ENCODE data around the gene METTL5.
"Not testable (repeated sequence)": the region's sequence is repeated elsewhere in the genome, so short reads cannot be mapped to it uniquely, and the experiment has no call there.

The METTL5 gene

DNA sequence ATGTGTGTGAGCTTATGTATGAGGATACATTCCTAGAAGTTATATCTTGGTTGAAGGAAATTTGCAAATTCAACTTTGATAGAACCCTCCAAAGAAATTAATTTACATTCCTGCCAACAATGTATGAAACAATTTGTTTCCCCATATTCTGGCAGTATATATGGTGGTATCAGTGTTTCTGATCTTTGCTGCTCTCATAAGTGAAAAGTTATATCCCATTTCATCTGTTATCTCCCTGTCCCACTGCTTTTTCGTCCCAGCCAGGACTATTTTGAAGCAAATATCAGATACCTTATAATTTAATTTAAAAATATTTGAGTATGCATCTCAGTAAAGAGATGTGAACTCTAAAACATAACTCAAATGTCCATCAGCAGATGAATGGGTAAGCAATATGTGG lies 9.7 kb upstream of the METTL5 start:
- no peak for DNase-seq (ENCODE audit: low spot score)
- FAIRE-seq: no peak

DNA sequence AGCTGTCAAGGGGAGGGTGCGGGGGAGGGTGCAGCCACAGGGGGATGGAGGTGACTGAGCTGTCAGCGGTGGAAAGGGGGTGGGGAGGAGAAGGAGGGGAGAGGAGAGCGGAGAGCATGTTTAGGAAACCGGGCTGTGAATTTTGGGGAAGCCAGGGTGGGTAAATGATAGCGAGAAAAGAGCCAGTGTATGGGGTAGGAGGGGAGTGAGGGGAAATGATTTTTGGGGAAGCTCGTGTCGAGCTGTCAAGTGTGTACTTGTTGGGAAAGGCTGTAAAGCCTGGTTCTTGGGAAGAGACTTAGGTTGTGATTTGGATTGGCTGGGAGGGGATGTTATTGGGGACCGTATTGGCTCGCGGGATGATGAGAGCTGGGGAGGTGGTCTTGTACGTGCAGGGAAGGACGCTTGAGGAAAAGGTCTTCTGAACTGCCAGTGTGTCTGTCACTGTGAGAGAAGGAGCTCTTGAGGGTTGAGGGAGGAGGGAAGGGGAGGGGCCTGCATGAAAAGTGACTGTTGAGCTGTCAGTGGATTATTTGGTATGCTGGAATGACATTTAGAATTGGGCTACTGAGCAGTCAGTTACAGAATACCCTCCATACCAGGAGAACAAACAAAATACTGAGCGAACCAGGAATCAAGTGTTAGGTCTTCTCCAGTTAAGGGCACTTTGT lies 3.6 kb upstream of the METTL5 start:
- DNase-seq (ENCODE audit: low spot score) (peak; percentile 16), FAIRE-seq (no peak)

DNA sequence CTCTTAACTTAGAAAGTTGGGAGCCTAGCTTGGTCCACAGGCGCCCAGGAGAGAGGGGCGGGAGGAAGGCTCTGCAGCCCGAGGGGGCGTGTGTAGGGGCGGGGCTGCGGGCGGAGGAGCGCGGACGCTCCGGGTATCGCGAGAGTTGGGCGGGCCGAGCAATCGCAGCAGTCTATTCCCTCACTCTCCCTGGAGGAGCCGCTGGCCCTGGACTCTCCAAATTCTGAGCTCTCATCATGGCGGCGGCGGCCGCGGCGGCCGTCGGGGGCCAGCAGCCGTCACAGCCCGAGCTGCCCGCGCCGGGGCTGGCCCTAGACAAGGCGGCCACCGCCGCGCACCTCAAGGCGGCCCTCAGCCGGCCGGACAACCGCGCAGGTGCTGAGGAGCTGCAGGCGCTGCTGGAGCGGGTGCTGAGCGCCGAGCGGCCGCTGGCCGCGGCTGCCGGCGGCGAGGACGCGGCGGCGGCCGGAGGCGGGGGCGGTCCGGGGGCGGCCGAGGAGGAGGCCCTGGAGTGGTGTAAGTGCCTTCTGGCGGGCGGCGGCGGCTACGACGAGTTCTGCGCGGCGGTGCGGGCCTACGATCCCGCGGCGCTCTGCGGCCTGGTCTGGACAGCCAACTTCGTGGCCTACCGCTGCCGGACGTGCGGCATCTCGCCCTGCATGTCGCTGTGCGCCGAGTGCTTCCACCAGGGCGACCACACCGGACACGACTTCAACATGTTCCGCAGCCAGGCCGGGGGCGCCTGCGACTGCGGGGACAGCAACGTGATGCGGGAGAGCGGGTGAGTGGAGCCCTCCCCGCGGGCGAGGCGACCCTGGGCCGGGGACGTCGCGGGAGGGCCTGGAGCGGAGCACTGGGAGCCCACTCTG lies 2.8 kb upstream of the METTL5 start, which contains the start of gene UBR3:
Gene UBR3, plus strand, starts transcription at position 183 of the 869 bp plus-strand sequence. Its CDS starts 54 bp downstream, at position 237.
- peak; percentile 21 for FAIRE-seq
- peak; percentile 86 for DNase-seq (ENCODE audit: low spot score)

DNA sequence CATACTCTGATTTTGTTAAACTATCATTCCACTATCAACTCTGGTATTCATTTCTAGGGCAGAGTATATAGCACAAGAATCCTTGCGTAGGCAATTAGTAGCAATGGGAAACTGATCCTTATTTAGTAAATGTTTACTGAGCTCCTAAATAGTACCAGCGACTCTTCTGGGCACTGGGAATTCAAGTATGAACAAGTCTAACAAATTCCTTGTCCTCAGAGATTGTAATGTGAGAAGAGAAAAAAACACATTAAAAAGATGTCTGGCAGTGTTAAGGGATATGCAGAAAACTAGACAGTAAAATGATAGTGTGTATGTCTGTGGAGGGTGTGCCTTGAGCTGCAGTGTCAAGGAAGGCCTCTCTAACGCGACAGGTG lies 721 bp downstream of the METTL5 start:
- FAIRE-seq: no peak
- no peak for DNase-seq (ENCODE audit: low spot score)

DNA sequence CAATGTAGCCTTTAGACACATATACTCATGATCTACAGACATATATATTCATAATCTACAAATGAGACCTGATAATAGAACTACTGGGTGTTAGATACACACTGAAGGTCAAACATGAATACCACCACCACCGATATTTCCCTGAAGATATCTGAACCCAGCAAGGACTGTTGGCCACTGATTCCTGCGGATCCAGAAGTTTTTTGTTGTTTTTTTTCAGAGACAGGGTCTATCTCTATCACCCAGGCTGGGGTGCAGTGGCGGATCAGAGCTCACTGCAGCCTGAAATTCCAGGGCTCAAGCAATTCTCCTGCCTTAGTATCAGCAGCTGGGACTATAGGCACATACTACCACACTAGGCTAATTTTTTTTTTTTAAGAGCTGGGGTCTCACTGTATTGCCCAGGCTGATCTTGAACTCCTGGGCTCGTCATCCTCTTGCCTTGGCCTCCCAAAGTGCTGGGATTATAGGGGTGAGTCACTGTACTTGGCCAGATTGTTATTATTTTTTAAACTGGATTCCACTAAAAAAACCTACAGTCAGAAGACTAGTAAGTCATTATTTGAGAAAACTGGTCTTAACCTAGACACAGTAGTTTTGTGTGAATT lies 1.8 kb downstream of the METTL5 start:
- FAIRE-seq: no peak
- no peak for DNase-seq (ENCODE audit: low spot score)

DNA sequence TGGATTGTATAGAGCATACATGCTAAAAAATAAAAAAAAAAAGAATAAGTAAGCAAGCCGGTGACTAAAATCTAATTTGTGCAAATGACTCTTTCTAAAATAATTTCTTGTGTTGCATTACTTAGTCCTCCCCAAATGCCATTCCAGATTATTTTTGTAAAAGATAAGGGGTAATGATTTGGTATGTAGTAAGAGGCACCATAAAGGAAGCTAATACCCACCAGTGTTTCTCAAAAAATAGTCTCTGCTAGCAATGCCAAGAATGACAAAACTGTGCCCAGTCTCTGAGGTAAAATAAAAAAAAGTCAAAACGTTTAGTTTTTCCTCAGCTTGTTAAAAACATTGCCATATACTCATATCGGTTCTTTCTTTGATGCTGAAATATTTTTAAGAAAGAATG lies 2.7 kb downstream of the METTL5 start:
- DNase-seq (ENCODE audit: low spot score) (no peak), FAIRE-seq (no peak)

DNA sequence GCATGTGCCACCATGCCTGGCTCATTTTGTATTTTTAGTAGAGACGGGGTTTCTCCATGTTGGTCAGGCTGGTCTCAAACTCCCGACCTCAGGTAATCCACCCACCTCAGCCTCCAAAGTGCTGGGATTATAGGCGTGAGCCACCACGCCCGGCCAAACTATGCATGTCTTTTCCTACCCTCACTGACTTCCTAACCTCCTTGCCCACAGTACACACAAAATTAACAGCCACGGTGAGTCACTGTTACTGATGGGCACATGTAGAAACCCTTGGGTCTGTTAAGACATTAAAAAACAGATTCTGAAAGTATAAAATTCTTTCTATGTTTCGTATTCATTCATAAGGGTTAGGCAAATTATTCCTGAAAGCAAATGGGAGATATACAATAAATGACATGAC lies 4.6 kb downstream of the METTL5 start:
- FAIRE-seq (peak; percentile 54), DNase-seq (ENCODE audit: low spot score) (peak; percentile 46)

DNA sequence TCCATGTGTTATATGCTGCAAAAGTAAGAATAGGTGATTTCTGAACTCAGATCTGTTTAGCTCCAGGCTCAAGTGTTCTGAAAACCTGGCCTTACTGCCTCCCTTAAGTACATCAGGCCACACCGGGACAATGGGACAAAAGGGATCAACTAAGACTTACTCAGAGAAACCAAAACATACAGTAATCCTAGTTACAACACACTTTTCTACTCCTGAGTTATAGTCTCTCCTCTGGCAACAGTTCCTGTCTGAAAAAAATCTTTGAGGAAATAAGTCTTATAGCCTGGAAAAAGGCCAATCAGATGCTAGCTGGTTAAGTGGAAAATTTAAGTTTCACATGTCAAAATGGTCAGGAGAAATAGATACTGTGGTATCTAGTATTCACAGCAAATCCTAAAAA lies 5.6 kb downstream of the METTL5 start:
- DNase-seq (ENCODE audit: low spot score) (no peak), FAIRE-seq (no peak)

DNA sequence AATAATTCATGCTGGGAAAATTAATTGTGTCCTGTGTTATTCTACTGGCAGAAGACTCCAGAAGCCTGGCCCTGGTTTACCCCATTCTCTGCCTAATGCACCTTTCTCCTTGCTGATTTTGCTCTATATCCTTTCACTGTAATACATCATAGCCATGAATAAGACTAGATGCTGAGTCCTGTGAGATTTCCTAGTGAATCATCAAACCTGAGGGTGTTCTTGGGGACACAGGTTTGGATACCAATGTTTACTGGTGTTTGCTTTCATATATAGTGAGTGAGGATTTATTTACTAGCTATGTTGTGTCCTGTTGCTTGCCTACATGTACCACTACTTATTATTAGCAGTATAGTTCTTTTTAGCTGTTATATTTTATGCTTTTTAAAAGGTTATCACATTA lies 6.5 kb downstream of the METTL5 start:
- FAIRE-seq (no peak), DNase-seq (ENCODE audit: low spot score) (peak; percentile 25)

DNA sequence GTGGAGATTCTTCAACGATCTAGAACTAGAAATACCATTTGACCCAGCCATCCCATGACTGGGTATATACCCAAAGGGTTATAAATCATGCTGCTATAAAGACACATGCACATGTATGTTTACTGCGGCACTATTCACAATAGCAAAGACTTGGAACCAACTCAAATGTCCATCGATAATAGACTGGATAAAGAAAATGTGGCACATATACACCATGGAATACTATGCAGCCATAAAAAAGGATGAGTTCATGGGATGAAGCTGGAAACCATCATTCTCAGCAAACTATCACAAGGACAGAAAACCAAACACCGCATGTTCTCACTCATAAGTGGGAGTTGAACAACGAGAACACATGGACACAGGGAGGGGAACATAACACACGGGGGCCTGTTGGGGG lies 7.3 kb downstream of the METTL5 start:
- not testable (repeated sequence) for DNase-seq (ENCODE audit: low spot score); FAIRE-seq

DNA sequence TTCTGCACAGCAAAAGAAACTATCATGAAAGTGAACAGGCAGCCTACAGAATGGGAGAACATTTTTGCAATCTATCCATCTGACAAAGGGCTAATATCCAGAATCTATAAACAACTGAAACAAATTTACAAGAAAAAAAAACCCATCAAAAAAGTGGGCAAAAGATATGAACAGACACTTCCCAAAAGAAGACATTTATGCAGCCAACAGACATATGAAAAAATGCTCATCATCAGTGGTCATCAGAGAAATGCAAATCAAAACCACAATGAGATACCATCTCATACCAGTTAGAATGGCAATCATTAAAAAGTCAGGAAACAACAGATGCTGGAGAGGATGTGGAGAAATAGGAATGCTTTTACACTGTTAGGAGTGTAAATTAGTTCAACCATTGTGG lies 7.7 kb downstream of the METTL5 start:
- not testable (repeated sequence) for DNase-seq (ENCODE audit: low spot score); FAIRE-seq

DNA sequence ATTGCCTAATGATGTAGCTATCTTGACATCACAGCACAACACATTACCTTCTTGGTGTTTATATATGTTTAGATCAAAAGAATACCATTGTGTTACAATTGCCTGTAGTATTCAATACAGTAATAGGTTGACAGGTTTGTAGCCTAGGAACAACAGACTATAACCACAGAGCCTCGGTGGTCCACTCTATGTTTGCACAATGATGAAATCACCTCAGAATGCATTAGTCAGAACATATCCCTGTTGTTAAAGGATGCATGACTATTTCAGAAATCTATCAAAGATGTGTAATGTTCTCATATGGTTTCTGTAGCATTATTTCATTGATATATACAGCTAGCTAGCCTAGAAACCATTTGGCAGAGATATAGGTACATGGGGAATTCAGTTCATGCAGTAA lies 8.9 kb downstream of the METTL5 start:
- FAIRE-seq (peak; percentile 92), DNase-seq (ENCODE audit: low spot score) (peak; percentile 92)

DNA sequence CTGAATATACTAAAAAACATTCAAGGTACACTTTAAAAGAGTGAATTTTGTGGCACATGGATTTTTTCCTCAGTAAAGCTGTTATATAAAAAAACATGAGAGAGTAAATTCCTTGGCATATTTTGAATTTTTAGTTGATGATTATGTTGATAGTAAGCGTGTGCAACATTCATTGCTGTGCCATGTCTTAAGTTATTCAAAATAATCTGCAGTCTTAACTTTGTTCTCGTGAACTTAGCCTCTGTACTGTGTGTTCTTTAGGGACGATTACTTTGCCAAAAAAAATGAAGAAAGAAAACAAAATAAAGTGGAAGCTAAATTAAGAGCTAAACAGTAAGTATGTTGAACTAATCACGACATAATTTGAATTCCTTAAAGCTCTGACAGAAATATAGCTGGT lies 16.5 kb downstream of the METTL5 start:
- FAIRE-seq: no peak
- no peak for DNase-seq (ENCODE audit: low spot score)

DNA sequence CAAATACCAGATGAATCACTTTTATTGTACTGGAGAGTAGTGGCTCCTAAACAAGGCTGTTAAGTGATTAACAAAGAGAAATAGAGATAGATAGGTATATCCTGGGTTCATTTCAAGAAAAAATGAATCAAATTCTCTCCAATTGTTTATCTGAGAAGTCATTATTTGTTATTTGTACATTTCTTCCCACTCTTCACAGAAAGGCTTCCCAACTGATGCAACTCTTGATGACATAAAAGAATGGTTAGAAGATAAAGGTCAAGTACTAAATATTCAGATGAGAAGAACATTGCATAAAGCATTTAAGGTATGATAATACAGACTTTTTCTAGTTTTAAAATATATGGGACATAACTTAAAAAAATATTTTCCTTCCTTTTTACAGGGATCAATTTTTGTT lies 18.1 kb downstream of the METTL5 start:
- no peak for FAIRE-seq

DNA sequence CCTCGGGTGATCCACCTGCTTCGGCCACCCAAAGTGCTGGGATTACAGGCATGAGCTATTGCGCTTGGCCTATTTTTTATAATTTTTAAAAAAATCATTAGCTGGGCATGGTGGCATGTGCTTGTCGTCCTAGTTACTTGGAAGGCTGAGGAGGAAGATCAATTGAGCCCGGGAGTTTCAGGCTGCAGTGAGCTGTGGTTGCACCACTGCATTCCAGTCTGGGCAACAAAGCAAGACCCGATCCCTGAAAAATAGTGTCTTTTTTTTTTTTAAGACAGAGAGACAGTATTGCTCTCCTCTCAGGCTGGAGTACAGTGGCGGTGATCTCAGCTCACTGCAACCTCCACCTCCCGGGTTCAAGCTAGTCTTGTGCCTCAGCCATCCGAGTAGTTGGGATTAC lies 21.2 kb downstream of the METTL5 start:
- FAIRE-seq (no peak), DNase-seq (ENCODE audit: low spot score) (no peak)

More for the DNA sequence above, 18.1 kb downstream of the METTL5 start:
- DNase-seq (ENCODE audit: low spot score): no peak

DNA sequence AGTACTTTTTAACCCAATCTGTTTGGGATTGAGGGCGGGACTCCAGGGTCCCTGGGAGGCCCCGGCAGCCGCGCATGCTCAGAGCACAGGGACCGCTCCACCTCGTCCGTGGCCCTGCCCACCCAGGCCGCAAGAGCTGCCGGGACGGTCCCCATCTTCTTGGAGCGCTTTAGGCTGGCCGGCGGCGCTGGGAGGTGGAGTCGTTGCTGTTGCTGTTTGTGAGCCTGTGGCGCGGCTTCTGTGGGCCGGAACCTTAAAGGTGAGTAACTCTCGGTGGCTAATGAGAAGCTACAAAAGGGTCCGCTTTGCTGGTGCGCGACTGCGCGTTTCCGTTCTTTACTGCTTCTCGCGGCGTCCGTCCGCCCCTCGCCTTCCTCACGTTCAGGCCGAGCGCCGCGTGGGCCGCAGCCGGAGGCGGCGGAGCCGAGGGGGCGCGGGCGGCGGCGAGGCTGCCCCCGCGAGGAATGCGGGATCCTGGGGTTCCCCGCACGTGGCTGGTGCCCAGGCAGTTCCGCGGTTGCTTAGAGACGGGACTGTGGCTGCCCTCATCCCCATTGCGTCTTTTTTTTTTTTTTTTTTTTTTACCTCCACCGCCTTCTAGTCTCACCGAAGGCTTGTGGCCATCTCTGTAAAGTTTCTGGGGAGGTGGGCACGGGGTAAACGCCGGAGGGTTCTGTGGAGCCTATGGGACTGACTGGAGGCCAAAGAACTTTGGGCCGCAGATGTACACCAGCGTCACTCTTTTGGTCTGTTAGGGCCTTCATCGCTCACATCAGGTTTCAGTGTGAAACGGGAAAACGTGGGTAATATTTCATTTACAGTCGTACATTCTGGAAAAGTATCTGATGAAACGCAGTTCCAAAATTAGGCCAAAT lies 25.8 kb downstream of the METTL5 start, which contains the start of gene SSB:
Gene SSB, plus strand, starts transcription at position 154 of the 875 bp plus-strand sequence. CDS start 2,090 bp downstream, outside the sequence.
- DNase-seq (ENCODE audit: low spot score): peak; percentile 93
- FAIRE-seq: peak; percentile 84

DNA sequence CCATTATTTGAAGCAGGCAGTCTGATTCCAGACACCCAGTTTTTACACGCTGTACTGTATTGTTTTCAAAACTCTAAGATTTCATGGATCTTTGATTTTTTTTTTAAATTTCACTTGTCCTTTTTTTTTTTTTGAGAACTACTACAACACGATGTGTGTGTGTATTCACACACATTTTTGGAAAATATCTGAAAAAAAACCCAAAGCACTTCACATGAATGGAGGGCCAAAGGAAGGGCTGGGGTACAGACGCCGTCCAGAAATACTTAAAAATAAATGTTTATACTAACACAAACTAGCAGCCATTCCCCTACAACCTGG lies 26.3 kb downstream of the METTL5 start:
- no peak for DNase-seq (ENCODE audit: low spot score)
- no peak for FAIRE-seq

DNA sequence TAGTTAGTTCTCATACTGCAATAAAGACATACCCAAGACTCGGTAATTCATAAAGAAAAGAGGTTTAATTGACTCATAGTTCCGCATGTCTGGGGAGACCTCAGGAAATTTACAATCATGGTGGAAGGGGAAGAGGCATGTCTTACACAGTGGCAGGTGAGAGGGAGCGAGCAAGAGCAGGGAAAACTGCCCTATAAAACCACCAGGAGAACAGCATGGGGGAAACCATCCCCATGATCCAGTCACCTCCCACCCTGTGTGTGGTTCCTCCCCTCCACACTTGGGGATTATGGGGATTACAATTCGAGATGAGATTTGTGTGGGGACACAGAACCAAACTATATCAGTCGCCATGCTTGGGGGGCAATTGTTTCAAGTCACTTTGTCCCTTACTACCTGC lies 27.1 kb downstream of the METTL5 start:
- FAIRE-seq: no peak
- DNase-seq (ENCODE audit: low spot score): no peak

DNA sequence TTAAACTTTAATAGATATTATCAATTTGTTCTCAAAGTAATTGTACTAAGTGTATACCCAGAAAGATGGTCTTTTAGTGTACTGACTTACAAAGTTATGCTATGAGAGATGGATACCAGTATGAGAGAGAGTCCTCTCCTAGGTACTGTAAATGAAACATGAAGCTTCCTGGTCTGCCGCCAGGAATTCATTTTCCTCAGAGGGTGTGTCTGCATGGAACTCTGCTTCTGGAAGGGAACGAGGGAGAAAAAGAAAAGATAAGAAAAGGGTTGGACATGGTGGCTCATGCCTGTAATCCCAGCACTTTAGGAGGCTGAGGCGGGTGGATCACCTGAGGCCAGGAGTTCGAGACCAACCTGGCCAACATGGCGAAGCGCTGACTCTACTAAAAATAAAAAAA lies 28.3 kb downstream of the METTL5 start:
- FAIRE-seq (no peak), DNase-seq (ENCODE audit: low spot score) (no peak)

DNA sequence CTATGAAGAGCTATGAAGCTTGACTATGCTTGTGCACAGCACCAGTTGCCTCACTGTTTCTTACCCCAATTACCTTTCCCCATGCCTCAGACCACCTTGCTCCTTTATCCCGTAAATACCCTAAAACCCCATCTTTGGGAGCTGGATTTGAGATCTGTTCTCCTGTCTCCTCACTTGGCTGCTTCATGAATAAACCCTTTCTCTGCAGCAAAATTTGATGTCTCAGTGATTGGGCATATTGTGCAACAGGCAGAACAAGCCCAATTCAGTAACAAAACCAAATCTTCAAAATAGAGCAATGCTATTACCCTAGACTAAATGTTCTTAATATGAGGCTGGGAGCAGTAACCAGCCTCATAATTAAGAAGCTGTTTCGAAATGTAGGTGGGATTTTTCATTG lies 29.5 kb downstream of the METTL5 start:
- no peak for DNase-seq (ENCODE audit: low spot score)
- no peak for FAIRE-seq

DNA sequence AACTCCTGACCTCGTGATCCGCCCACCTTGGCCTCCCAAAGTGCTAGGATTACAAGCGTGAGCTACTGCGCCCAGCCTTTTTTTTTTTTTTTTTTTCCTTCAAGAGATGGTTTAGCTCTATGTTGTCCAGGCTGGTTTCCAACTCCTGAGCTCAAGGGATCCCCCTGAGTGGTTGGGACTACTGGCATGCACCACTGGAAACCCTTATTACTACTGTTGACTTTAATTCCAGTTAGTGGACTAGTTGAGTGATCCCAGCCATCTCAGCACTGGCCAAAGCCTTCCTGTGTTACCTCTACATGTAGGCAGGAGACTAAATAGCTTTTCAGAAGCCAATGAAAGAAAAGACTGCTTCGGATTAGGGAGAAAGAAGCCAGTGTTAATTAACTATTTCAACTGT lies 34.1 kb downstream of the METTL5 start:
- no peak for DNase-seq (ENCODE audit: low spot score)
- no peak for FAIRE-seq

All from RCC 7860 (cell line).